Endothelial cell (in vitro differentiated cells): ENCODE measurements around the gene TBPL2. TPM values are rescaled to one million over a fixed set of nuclear protein-coding genes. Genes with fewer than 3 reads are reported as not detected.

Experiments used
- DNase-seq: peaks from one replicate; pipeline ENCODE4 v3.0.0; 2021; ENCODE audit warnings: low spot score
- H3K27ac Mint-ChIP-seq: one replicate; pipeline ENCODE4 v1.8.0; 2021; ENCODE audit warnings: mixed read lengths, inconsistent platforms; ENCODE audit not compliant: unreplicated experiment
- H3K27me3 Mint-ChIP-seq: one replicate; pipeline ENCODE4 v1.8.0; 2021; ENCODE audit warnings: mild to moderate bottlenecking, moderate library complexity, mixed read lengths, inconsistent platforms; ENCODE audit not compliant: unreplicated experiment
- H3K36me3 Mint-ChIP-seq: one replicate; pipeline ENCODE4 v1.8.0; 2021; ENCODE audit warnings: mild to moderate bottlenecking, low read depth, mixed read lengths, inconsistent platforms; ENCODE audit not compliant: unreplicated experiment
- H3K4me1 Mint-ChIP-seq: one replicate; pipeline ENCODE4 v1.8.0; 2021; ENCODE audit warnings: mild to moderate bottlenecking, mixed read lengths, inconsistent platforms; ENCODE audit not compliant: unreplicated experiment
- H3K4me3 Mint-ChIP-seq: one replicate; pipeline ENCODE4 v1.8.0; 2021; ENCODE audit warnings: mild to moderate bottlenecking, mixed read lengths, inconsistent platforms; ENCODE audit not compliant: unreplicated experiment
- H3K9me3 Mint-ChIP-seq: one replicate; pipeline ENCODE4 v1.8.0; 2021; ENCODE audit warnings: mixed read lengths, inconsistent platforms; ENCODE audit not compliant: unreplicated experiment
- CTCF ChIP-seq: fragments of 200-600 bp; sonication (generic); IDR thresholded peaks from one replicate; pipeline ENCODE4 v1.5.0; 2021; ENCODE audit warnings: antibody characterized with exemption; ENCODE audit not compliant: unreplicated experiment
- total RNA-seq: library from RNA; stranded (reverse); fragmentation: NEBNext Ultra II Directional; extraction: Animal tissue kit (Norgen Biotek cat#: 25700); gene quantifications from one replicate; pipeline ENCODE4 v1.2.1, GENCODE V29; 2021; ENCODE audit not compliant: unreplicated experiment

The TBPL2 gene
- total RNA-seq, 1 donor from 2014 or later: not detected

GRCh38 chr14:55433880-55434804 lies 6.3 kb downstream of the TBPL2 start:
- H3K4me3 Mint-ChIP-seq: no peak overlapping the region
- H3K9me3 Mint-ChIP-seq: no peaks in the 10 kb centered on the region
- DNase-seq: no peak
- no peak for TF ChIP-seq CTCF
- H3K36me3 Mint-ChIP-seq: no peaks in the 10 kb centered on the region
- no peak overlapping the region for H3K27ac Mint-ChIP-seq
- no peaks in the 10 kb centered on the region for H3K27me3 Mint-ChIP-seq
- peaks cover 5% of the 10 kb centered on the region for H3K4me1 Mint-ChIP-seq

GRCh38 chr14:55432628-55433027 lies 7.8 kb downstream of the TBPL2 start:
- Mint-ChIP-seq H3K36me3 (no peaks in the 10 kb centered on the region), H3K4me1 (peaks cover 6% of the 10 kb centered on the region), H3K27ac (no peak overlapping the region), H3K27me3 (no peaks in the 10 kb centered on the region), H3K4me3 (no peak overlapping the region), H3K9me3 (no peaks in the 10 kb centered on the region)
- DNase-seq: no peak
- peak; percentile 23 for TF ChIP-seq CTCF

DNA sequence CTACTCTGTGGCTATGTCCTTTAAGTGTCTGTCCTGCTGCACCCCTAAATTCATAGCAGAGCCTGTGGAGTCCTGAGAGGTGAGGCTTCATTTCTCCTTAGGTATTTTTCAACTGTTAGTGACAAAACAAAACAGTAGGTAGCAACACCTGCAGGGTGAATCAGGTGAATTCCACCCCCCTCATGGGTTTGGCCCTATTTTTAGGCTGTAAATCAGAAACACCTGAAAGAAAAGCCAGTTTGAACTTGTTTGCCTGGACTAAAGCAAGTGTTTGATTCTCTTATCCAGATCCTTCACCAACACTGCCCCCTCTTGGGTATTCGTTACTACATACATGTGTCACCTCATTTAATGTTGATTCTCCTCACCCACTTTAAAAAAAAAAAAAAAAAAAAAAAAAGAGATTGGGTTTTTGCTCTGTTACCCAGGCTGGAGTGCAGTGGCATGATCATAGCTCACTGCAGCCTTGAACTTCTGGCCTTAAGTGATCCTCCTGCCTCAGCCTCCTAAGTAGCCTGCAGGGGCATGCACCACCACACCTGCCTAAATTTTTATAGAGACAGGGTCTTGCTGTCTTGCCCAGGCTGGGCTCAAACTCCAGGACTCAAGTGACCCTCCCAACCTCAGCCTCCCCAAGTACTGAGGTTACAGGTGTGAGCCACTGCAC lies 10.3 kb downstream of the TBPL2 start:
- no peak overlapping the region for H3K27ac Mint-ChIP-seq

DNA sequence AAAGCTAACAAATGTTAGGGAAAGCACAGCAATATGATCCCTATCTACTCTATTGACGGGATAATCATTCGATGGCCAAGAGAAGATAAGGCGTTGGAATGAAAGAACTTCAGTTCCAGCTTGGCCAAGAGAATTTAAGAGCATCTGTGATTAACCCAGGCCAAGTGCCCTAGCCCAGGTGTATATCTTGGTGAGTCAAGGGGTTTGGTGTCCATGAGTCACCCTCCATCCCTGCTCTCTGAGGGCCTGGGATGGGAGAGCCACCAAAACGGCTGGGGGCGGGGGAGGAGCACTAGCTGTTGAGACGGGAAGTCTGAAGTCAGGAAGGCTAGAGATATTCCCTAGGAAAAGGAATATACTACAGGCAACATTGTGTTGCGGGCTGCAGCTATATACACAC lies 13.0 kb downstream of the TBPL2 start:
- Mint-ChIP-seq H3K4me3 (no peak overlapping the region), H3K36me3 (no peaks in the 10 kb centered on the region), H3K27ac (no peak overlapping the region), H3K27me3 (no peaks in the 10 kb centered on the region), H3K4me1 (peaks cover 3% of the 10 kb centered on the region), H3K9me3 (no peaks in the 10 kb centered on the region)
- DNase-seq: no peak
- no peak for TF ChIP-seq CTCF

More for the DNA sequence above, 10.3 kb downstream of the TBPL2 start:
- H3K36me3 Mint-ChIP-seq: no peaks in the 10 kb centered on the region
- TF ChIP-seq CTCF: no peak
- peaks cover 8% of the 10 kb centered on the region for H3K4me1 Mint-ChIP-seq
- no peaks in the 10 kb centered on the region for H3K27me3 Mint-ChIP-seq
- H3K4me3 Mint-ChIP-seq: no peak overlapping the region
- H3K9me3 Mint-ChIP-seq: no peaks in the 10 kb centered on the region
- DNase-seq: peak; percentile 19

DNA sequence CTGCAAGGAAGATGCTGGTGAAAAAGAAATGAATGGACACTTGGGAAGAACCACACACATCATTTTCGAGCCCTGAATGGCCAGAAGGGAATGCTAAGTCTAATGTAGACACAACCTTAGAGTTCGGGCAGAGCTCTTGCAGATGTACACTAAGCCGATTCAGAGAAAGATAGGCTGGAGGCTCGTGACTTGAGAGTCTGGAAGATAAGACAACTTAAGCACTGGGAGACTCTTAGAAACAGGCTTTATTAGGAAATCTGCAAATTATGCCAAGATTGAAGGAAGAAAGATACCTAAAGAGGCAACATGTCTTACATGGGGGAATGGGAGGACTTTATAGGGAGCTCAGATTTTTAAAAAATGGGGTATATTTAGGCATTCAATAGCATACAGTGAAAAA lies 13.5 kb downstream of the TBPL2 start:
- Mint-ChIP-seq H3K4me3 (no peak overlapping the region), H3K36me3 (no peaks in the 10 kb centered on the region), H3K27me3 (no peaks in the 10 kb centered on the region), H3K9me3 (no peaks in the 10 kb centered on the region), H3K4me1 (peaks cover 3% of the 10 kb centered on the region), H3K27ac (no peak overlapping the region)
- DNase-seq: no peak
- no peak for TF ChIP-seq CTCF
